Kidney tubule cell (primary cell): Measurements from ENCODE around the gene ANKRD33B.
A peak's percentile ranks its signal among the peaks of the same experiment; 100 is the strongest.

Experiments used
- DNase-seq: peaks from one replicate; pipeline ENCODE4 v3.0.0-alpha.2; 2018; ENCODE audit warnings: low spot score

ANKRD33B gene

DNA sequence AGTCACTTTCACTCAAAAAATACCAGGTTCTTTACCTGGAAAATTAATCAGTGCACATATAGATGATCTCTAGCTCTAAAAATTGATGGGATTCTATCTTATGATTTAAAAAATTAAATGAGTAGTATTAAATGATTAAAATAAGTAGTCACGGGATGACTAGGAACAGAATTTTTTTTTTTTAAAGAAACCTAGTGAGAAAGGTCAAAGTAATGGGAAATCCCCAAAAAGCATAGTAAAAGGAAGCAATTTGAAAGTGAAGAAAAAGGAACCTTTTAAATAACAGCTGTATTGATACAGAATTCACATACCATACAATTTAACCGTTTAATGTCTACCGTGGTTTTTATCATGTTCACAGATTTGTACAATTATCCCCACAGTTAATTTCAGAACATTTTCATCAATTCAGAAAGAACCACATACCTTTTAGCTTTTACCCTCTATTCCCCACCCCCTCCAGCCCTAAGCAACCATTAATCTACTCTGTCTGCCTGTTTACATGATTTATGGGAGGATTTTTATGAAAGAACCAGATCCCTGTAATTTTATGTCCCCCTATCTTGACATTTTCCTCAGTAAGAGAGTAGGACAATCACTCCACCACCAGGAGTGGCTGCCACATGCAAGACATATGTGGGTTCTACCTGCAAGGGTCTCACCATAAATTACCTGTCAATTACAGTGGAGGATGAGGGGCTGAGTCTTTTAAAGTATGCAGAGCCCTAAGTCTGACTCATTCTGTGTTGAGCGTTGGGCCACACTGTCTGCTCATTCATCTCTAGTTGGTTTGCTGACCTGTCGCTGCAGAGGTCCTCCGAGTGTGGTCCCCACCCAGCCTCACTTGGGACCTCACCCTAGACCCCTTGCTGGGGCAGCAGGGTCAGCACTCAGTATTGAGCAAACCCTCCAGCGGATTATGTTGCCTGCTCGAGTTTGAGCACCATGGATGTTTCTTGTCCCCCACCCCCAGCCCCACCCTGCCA, 16.0 kb downstream of the ANKRD33B start:
- no peak for DNase-seq

DNA sequence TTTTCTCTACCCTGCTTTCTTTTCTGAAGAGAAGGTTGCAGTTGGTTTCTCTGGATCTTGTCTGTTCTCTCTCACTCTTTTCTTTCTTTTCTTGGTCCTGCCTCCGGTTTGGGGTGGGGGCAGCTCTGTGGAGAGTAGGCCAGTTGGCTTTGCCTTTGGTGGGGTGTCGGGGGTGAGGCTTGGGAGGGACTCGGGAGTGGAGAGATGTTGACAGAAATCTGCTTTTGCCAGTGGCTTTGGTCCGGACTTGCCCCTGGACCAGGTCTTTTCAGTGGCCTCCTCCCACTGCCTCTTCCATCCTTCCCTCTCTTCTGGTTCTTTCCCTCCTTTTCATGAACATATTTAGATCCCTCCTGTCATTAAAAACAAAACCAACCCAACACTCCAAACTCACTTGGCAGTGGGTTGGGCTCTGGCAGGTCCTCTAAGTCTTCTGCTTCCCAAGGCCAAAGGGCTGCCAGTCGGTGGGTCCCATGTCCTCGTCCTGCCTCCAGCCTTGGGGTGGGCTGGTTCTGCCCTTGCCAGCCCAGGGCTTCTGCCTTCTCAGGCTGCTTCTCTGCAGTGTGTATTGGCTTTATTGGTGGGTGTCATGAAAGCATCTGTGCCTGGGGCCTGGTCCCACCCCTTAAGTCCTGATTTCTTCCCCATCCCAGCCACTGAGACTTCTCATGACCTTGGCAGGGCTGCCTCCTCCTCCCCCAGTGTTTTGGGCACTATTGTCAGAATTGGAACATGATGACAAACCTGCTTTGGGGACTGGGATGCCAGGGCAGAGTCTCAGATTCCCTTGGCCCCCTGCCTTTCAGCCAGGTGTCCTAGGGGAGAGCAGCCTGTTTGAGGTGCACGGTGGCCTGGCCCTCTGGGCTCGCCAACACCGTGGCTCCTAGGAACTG, 16.9 kb downstream of the ANKRD33B start:
- no peak for DNase-seq

DNA sequence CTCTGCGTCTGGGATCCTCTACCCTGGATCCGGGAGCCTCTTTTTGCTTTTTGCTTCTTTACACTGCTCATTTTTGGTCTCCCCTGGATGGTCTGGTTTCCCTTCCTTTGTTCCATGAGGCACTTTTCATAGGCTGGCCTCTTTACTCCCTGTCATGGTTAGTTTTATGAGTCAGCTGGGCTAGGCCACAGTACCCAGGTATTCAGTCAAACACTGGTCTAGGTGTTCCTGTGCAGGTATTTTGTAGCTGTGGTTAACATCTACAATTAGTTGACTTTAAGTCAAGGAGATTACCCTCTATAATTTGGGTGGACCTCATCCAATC, 17.5 kb downstream of the ANKRD33B start:
- peak; percentile 65 for DNase-seq

DNA sequence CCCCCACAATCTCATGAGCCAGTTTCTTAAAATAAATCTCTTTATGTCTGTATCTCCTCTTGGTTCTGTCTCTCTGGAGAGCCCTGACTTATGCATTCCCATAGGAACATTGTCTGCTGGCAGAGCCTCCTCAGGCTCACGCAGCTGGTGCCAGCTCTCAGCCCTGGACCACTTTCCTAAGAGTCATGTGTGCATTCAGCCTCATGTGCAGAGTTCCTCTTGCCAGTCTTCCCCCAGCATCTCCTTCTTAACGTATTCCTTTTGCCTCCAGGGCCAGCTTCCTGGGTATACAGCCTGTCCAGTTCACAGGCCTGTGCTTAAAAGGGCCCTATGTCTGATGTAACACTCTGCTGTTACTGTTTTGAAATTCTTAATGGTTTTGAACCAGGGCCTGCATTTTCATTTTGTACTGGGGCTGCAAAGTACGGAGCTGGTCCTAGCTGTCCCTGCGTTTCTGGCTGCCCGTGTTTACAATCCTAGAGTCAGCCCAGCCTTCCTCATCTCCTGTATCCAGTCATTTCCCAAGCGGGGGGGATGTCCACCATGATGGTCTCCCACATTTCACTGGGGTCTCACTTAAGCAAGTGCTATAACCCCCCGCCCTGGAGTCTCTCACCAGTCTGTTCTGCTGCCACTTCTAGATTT, 18.1 kb downstream of the ANKRD33B start:
- DNase-seq, result no peak

DNA sequence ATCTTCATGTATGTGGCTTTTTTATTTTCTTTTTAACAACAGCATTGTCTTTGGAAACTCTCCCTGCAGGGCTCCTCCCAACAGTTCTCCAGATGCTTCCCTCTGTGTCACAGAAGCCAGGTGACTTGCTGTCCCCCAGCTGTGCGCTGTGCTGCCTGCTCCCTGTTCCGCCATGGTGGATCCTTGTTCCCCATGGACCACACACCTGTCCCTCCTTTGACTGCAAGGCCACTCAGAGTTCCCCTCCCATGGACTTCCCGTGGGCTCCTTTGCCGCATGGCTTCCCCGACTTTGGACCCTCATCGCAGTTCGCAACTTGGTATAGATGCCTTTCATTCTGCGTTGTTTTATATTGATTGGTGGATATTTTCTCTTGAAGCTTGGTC, 18.6 kb downstream of the ANKRD33B start:
- no peak for DNase-seq

DNA sequence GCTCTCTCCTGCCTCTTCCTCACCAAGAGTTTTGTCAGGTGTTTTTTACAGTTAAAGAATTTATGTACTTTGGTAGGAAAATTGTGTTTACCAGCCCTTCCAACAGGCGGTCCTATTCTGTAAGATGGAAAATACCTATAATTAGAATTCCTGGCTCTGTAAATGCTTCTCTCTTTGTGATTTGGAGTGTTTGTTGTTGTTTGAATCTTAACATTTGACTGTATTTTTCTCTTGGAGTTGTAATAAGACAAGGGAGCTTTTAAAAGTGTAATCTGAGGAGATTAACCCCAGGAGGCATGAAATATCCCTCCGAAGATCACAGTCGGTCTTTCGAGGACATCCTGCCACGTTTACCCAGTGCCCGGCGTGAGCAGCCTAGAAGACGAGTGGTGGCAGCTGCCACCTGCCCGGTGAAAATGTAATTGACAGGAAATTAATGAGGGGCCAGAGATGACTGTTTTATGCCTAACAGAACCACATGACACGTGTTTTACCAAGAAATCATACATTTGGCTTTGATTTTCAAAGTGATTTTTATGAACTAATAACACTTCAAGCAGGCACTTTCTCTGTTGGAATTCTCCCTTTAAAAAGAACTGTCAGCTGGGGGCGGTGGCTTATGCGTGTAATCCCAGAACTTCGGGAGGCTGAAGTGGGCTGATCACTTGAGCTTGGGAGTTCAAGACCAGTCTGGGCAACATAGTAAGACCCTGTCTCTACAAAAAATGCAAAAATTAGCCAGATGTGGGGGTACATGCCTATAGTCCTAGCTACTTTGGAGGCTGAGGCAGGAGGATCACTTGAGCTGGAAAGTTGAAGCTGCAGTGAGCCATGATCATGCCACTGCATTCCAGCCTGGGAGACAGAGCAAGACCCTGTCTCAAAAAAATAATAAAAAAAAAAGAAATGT, 20.0 kb downstream of the ANKRD33B start:
- no peak for DNase-seq

DNA sequence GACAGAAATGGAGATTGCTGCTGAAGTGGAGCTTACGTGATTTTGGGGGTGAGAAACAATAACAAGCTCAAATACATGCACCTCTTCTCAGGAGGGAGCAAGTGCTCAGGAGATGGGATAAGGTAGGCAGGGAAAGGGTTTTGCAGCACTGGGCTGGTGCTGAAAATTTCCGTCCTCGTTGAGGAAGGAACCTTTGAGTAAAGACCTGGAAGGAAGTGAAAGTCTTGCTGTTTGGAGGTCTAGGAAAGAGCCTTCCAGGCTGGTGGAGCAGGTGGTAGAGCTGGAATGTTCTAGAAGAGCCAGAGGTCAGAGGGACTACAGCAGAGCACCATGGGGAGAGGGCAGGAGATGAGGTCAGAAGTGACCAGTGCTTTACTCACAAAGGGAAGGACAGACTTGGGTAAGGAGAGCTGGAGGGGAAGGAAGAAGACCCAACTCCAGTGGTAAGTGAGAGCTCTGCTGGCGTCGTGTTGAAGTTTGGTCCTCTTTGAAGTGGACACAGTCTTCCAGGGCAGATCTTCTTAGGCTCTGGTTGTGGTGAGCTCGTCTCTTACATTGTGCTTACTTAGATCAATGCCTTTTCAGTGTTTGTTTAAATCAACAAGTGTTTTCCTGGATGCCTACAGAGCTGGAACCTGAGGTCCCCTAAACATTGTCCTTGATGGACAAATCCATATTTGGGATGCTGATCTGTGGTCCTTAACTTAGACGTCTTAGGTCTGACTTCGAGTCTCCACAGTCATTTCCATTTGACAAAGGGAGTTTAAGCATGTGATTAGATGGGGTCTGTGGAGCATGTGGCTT, 21.0 kb downstream of the ANKRD33B start:
- peak; percentile 42 for DNase-seq

DNA sequence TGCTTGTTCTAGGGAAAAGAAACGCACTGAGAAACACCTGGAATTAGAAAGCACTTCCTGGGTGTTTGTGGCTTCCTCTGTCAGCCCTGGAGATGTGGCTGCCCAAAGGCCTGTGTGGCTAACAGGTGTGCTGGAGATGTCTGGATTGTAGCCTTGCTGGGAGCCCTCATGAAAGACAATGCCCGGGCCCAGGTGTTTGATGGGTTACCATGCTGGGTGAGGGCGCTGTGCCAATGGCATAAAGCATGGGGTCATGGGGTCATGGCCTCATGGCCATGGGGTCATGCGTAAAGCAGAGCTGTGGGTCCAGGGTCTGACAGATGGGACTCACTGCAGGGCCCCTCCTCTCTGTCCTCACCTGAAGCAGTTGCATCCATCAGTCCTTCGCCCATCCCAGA, 21.6 kb downstream of the ANKRD33B start:
- peak; percentile 25 for DNase-seq

DNA sequence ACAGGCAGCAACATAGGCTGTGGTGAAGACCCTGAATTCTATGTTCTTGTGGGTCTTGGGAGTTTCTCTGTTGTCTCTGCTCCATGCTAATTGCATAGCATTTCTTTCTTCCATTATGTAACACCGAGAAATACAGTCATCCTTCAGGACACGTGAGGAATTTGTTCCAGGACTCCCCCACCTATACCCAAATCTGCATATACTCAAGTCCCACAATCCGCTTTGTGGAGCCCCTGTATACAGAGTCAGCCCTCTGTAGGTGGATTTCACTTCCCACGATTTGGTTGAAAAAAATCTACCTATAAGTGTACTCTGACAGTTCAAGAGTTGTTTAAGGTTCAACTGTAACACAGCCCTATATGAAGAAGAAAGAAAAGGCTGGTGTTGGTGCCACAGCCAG, 22.1 kb downstream of the ANKRD33B start:
- DNase-seq, result no peak

DNA sequence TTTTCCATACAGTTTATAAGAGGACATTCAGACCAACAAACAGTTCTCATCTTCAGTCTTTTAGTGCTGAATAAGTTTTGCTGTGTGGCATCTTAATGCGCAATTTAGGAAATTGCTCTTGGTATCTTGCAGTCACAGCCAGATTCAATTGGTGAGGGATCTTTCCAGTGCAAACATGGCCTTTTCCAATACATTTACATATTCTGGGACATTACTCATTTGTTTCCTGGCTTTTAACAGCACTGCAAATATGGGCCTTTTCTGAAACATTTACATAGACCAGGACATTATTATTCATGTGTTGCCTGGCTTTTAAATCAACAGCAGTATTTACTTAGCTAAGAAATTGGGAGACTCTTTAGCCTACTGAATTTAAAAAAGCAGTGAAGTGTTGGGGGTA, 22.7 kb downstream of the ANKRD33B start:
- DNase-seq, result no peak

DNA sequence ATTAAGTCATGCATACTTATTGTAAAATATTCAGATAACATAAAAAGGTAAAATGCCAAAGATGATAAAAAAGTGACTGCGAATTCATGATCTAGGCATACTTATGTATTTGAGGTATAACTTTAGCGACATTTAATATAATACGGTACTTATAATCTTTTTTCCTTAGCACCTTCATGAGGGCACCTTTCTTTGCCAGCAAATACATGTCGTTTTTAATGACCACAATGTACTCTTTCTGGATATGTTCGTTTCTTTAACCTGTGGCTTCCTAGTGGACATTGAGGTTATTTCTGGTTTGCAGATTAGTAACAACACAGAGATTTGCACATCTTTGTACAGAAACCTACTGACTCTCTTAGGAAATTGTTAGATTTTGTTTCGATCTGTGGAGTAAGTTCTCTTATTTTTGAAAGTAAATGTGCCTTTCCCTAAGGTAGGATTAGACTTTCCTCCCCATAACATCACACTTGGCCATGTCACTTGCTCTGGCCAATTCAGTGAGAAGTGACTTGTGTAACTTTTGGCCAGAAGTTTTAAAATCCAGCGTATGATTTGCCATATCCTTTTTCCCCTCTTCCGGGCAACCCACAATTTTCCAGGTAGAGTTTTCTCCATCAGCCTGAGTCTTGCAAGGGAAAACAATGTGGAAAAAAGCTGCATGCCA, 24.4 kb downstream of the ANKRD33B start:
- no peak for DNase-seq

DNA sequence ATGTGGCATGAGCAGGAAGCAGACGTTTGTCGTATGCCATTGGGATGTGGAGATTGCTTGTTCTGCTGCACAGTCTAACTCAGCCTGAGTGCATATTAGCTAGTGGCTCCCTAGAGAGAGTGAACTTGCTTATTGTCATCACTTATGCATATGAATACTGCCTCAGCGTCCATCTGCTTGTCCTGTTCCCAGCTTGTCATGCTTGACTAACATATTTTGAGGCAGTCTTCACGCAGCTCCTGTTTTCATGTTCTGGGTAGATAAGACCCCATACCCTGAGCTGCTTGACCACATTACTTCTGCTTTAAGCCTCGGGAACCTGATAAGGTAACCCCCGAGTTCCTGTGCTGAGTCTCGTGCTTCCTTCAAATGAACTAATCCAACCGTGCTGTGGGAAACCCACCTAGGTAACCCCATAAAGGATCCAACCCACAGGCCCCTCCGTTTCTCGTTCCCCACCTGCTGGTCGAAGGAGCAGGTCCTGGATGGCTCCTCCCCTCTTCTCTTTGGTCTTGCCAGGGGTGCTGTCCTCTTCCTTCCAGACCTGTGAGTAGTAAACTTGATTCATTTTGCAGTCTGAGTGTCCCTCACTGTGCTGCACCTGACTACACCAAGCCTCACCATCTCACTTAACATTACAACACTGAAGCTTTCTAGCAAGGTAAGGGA, 25.0 kb downstream of the ANKRD33B start:
- no peak for DNase-seq

DNA sequence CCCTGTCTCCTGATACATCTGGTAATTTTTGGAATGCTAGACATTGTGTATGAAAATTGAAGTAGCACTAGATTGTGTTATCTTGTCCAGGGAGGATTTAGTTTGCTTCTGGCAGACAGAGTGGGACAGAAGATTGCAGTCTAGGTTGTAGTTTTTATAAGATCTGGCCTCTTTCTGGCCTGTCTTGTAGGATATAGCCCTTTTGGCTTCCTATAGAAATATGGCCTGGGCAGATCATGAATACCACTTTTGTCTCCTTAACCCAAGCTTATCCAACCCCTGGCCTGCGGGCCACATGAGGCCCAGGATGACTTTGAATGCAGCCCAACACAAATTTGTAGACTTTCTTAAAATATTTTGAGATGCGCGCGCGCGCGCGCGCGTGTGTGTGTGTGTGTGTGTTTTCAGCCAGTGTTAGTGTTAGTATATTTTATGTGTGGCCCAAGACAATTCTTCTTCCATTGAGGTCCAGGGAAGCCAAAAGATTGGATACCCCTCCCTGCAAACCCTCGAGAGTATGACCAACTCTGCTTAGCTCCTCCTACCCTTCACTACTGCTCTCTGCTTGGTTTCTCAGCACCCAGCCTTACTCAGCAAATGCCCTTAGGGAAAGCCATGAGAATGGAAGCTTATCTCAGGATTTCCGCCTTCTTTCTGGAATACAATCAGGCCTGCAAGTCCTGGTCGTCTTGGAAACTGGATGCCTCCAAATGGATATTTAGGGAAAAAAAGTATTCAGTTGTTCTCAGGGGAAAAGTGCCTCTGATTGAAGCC, 26.5 kb downstream of the ANKRD33B start:
- DNase-seq, result peak; percentile 62

DNA sequence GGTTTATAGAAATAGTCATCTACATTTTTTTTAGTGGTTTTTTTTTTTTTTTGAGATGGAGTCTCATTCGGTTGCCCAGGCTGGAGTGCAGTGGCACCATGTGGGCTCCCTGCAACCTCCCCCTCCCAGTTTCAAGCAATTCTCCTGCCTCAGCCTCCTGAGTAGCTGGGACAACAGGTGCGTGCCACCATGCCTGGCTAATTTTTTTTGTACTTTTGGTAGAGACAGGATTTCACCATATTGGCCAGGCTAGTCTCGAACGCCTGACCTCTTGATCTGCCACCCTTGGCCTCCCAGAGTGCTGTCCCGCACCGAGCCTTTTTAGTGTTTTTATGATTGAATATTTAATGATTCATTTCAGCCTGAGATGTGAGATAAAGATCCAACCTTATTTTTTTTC, 27.3 kb downstream of the ANKRD33B start:
- DNase-seq, result no peak

DNA sequence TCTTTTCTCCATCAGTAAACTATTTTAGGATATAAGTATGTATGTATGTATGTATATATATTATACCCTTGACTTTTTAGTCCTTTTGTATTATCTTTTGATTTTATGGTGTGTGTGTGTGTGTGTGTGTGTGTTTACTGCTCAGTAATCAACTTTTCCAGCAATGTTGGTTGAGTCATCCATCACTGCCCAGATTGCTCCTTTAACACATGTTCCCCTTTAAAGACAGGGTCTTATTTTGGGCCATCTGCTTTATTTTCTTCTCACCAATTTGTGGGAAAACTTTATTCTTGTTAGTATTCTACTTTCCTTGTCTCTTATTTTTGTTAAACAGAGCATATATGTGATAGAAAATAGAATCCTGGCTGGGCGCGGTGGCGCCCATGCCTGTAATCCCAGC, 28.1 kb downstream of the ANKRD33B start:
- no peak for DNase-seq

DNA sequence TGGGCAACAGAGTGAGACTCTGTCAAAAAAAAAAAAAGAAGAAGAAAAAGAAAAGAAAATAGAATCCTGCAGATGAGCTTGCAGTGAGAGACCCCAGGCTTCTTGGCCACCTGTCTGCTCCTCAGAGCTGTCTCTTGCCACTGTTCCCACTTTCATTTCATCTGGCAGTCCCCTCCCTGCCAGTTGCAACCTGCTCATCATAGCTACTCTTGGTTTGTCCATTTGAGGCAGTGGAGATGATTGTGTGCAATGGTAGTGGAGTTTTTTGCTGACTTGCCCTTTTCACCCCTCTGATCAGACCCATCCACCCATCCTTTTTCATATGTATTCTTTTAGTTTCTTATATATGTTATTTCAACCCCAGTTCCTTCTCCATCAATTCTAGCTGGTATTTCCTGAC, 28.7 kb downstream of the ANKRD33B start:
- no peak for DNase-seq

DNA sequence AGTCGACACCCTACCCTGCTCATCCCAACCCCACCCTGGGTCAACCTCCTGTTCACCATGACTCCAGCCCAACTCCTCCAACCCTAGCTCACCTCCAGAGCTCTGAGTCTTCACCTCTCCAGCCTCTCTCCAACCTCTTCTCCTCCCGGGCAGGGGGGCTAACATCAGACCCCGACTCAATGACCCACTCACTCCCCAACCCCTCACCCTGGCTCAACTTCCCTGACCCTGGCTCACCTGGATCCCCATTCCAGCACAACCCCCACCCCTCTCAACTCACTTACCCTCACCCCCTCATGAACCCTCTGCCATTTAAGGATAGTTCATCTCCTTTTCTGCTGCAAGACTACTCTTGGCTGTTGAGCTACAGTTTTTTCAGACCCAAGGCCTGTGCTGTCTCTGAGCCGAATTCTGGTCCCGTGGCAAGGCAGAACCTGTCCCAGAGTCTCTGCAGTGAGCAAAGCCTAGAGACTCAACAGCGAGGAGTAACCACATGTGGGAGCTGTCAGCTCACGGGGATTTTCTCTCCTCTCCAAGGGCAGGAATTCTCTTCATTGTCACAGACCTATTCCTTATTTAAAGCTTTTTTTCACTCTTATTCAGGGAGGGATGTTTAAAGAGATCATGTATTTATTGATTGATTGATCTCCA, 29.8 kb downstream of the ANKRD33B start:
- no peak for DNase-seq

DNA sequence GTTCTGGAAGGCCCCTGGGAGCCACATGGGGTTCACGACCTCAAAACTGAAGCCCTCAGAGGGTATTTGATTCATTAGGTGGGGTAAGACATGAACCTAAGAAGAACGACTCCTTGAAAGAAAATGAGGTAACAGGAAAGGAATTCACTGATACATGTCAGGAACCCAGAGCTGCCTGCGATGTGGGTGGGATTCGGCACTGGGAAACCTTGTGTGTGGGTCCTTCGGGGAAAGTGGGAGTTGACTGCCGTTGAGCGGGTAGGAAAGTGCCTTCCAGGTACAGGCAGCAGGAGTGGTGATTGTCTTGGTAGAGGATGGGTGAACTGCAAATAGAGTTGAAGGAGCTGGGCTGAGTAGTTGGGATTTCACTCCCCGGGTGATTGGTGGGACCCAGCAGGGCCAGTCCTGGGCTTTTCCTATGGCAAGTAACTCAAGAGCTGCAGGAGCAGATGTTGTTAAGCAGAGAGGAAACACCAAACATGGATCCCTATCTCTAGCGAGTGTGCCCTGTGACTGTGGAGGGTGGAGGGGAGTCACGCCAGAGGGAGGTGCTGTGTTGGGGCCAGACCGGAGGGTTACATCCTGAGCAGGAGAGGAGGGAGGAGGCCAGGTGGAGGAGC, 30.8 kb downstream of the ANKRD33B start:
- DNase-seq, result peak; percentile 57
